Gastrocnemius medialis (tissue), 4 donors: Measurements from ENCODE around the gene SFMBT1. TPM values are rescaled to one million over a fixed set of nuclear protein-coding genes. Genes with fewer than 3 reads are reported as not detected.

Source experiments
- ATAC-seq, 2 donors: fragments of 150-250 bp; one replicate each; pipeline ENCODE4 v1.9.1; 2016
- DNase-seq, 2 donors: peaks; one replicate each; pipeline ENCODE4 v3.0.0-alpha.2; 2019
- H3K27ac ChIP-seq, 4 donors: fragments of 200-600 bp; sonication (generic); 1 replicate in 1 of 4; 2 replicates in 3 of 4; pipeline ENCODE4 v1.5.1; 2016 to 2018; ENCODE audit warnings: mild to moderate bottlenecking in 2 of 4, moderate library complexity in 1 of 4
- H3K27me3 ChIP-seq, 3 donors: fragments of 200-600 bp; sonication (generic) in 2 of 3; 1 replicate in 1 of 3; 2 replicates in 2 of 3; pipeline versions ENCODE4 v1.5.1 to v1.6.0; 2016 to 2019; ENCODE audit warnings: mild to moderate bottlenecking in 1 of 3, moderate library complexity in 1 of 3
- H3K36me3 ChIP-seq, 2 donors: fragments of 200-600 bp; sonication (generic) in 1 of 2; one replicate each; pipeline ENCODE4 v1.5.1; 2017 to 2018
- H3K4me1 ChIP-seq, 2 donors: fragments of 200-600 bp; sonication (generic) in 1 of 2; one replicate each; pipeline ENCODE4 v1.5.1; 2016 to 2017; ENCODE audit warnings: mild to moderate bottlenecking in 2 of 2
- H3K4me3 ChIP-seq, 4 donors: fragments of 200-600 bp; sonication (generic) in 3 of 4; 1 replicate in 1 of 4; 2 replicates in 3 of 4; pipeline ENCODE4 v1.5.1; 2016 to 2019; ENCODE audit warnings: mild to moderate bottlenecking in 2 of 4
- H3K9me3 ChIP-seq, 3 donors: fragments of 200-600 bp; sonication (generic) in 2 of 3; 1 replicate in 1 of 3; 2 replicates in 2 of 3; pipeline ENCODE4 v1.5.1; 2016 to 2019
- POLR2A ChIP-seq, 2 donors: fragments of 450-650 bp; IDR thresholded peaks; one replicate each; pipeline ENCODE4 v1.6.1; 2017; ENCODE audit warnings: antibody characterized with exemption in 2 of 2, mild to moderate bottlenecking in 2 of 2, moderate library complexity in 2 of 2
- in situ Hi-C, 4 donors: fragments of 200-750 bp; cut with MboI; loops; one replicate each; pipeline versions ENCODE4 v1.15.0 to v1.8.0; 2017; ENCODE audit warnings: low sequenced_read_pairs in 4 of 4
- intact Hi-C: fragments of 100-400 bp; cut with DNase I; formaldehyde crosslinking; loops from one replicate; pipeline ENCODE4 v1.15.1; 2023; ENCODE audit warnings: low total_unique reads
- total RNA-seq, 4 donors: library from RNA; depleted of rRNA; stranded (reverse); fragments of >200 nt; gene quantifications; one replicate each; pipeline versions ENCODE4 v1.1.0 to v1.2.3, GENCODE V29; 2016
- TF ChIP-seq, protein P1 (sequence below), 5 experiments: fragments of 450-650 bp in 3 of 5; fragments of 200-600 bp in 2 of 5; sonication (generic) in 2 of 5; IDR thresholded peaks in 4 of 5; conservative IDR thresholded peaks in 1 of 5; 1 replicate in 4 of 5; 2 replicates in 1 of 5; pipeline ENCODE4 v1.5.1; 2016 to 2019; ENCODE audit warnings: antibody characterized with exemption in 5 of 5, mild to moderate bottlenecking in 3 of 5, moderate library complexity in 3 of 5

The SFMBT1 gene
- total RNA-seq, 4 donors from 2014 or later = 17.5 to 39.7 (median 29.8) TPM

DNA sequence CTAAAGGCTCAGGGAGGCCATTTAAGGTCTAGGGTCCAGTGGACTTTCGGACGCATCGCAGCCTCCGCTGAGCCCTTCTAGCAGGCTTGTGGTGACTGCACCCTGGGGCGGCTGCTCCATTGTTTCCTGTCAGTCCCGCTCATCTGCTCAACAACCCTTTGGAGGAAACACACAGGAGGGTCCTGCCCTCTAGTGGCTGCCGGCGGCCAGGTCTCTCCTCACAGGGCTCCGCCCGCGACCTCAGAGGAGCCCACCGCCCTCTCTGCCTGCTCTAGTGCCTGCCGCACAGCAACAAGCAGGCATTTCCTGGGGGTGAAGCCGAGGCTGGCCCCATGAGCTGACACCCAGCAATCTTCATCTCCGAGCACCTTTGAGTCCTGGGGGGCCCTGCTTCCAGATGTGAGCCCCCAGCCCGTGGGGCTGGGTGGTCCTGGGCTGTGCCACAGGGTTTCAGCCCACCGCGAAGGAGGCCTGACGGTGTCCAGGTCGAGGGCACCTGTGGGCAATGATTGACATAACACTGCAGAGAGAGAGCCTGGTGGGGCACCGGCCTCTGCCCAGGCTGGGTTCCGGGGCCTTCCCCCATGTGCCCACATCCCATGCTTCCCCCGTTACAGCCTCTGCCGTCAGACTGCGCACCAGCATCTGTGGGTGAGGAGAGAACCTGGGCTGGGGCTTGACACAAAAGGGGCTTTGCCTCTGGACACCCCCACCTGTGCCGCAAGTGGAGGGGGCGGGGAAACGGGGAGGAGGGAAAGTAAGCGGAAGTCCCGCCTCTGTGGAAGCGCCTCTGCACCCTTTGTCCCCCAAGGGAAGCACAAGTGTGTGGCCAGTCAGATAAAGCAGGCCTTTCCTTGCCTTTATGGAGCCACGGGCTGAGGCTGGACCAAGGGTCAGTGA is 27.0 kb upstream of the SFMBT1 start:
- Histone ChIP-seq H3K4me3 (peak overlapping the region; percentile 63 to 91 (median 70)), H3K36me3 (no peaks in the 10 kb centered on the region), H3K4me1 (peaks cover 8 to 9% of the 10 kb centered on the region in 2 donors), H3K27ac (peak overlapping the region; percentile 51 to 80 (median 64)), H3K27me3 (no peaks in the 10 kb centered on the region), H3K9me3 (no peaks in the 10 kb centered on the region)
- DNase-seq (peak; percentile 50 to 70), ATAC-seq (peak; percentile 86 to 93)
- in situ Hi-C loops (loop anchor here in 3 of 4 donors (10.0 to 25.0 kb wide), 3 partner anchors 138 to 218 kb away; no protein-coding TSS in a partner anchor), intact Hi-C loops (loop anchor here (1.0 to 5.0 kb wide), 4 partner anchors 28 to 330 kb away; no protein-coding TSS in a partner anchor)
- TF ChIP-seq POLR2A (IDR thresholded peaks at IDR 0.05) = no peak
- TF ChIP-seq, protein P1, sequence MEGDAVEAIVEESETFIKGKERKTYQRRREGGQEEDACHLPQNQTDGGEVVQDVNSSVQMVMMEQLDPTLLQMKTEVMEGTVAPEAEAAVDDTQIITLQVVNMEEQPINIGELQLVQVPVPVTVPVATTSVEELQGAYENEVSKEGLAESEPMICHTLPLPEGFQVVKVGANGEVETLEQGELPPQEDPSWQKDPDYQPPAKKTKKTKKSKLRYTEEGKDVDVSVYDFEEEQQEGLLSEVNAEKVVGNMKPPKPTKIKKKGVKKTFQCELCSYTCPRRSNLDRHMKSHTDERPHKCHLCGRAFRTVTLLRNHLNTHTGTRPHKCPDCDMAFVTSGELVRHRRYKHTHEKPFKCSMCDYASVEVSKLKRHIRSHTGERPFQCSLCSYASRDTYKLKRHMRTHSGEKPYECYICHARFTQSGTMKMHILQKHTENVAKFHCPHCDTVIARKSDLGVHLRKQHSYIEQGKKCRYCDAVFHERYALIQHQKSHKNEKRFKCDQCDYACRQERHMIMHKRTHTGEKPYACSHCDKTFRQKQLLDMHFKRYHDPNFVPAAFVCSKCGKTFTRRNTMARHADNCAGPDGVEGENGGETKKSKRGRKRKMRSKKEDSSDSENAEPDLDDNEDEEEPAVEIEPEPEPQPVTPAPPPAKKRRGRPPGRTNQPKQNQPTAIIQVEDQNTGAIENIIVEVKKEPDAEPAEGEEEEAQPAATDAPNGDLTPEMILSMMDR (IDR thresholded peaks at IDR 0.05 in 4 of 5, conservative IDR thresholded peaks at IDR 0.05 in 1 of 5) = peak; percentile 86 to 95 (median 93)

DNA sequence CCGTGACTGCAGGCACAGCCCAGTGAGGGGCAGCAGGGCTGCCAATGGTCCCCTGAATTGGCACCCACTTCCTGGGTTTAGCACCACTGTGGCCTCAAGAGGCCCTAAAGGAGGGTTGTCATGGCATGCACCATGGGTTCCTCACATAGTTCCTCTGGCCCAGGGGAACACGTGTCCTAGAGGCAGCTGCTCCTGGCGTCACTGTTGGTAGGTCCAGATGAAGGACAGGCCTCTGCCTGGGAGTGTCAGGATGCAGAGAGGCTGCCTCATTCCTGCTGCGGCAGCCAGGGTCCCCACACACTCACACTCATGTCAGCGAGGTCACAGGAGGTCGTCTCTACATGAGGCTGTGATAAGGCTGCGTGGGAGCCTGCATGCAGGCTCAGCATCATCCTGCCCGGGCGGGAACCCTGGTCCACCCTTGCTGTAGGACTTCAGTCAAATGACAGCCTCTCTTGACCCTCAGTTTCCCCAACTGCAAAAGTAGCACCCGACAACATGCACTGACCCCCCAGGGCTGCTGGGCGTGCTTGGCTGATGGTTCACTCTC is 26.1 kb upstream of the SFMBT1 start:
- peaks cover 8 to 9% of the 10 kb centered on the region in 2 donors for H3K4me1 ChIP-seq
- intact Hi-C loops = loop anchor here (1.0 to 5.0 kb wide), 4 partner anchors 27 to 329 kb away; no protein-coding TSS in a partner anchor
- no peaks in the 10 kb centered on the region for H3K36me3 ChIP-seq
- H3K27ac ChIP-seq = no peak overlapping the region
- peak overlapping the region in 2 of 4 donors; percentile 68 to 72 for H3K4me3 ChIP-seq
- no peaks in the 10 kb centered on the region for H3K27me3 ChIP-seq
- no peak for DNase-seq
- H3K9me3 ChIP-seq = no peaks in the 10 kb centered on the region
- no peak for ATAC-seq
- TF ChIP-seq, protein P1 (IDR thresholded peaks at IDR 0.05 in 4 of 5, conservative IDR thresholded peaks at IDR 0.05 in 1 of 5) = no peak
- TF ChIP-seq POLR2A (IDR thresholded peaks at IDR 0.05) = no peak
- in situ Hi-C loops = loop anchor here in 3 of 4 donors (10.0 to 25.0 kb wide), 3 partner anchors 137 to 217 kb away; no protein-coding TSS in a partner anchor

DNA sequence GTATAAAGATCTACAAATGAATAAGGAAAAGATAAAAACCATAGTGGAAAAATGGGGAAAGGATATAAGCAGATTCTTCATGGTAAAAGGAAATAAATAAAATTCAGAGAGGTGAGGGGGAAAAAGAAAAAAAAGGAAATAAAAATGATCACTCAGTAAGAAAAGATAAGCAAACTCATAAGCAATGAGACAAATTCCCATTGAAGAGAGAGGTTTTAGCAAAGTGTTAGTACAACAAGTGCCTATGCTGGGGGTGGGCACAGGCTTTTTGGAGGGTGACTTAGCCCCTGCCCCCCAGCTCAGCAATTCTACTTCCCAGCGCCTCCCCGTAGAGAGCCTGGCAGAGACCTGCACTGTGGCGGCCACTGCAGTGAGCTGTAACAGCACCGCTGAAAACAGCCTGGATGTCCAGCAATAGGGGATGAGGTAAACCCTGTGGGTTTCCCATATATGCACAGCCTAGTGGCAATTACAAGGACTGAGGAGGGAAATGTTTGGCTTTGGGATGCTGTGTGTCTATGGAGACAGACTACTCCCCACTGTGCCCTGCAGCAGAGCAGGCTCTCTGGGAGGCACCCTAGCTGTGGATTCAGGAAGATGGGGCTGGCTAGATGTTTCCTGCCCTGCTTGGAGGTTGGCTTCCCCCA is 23.7 kb upstream of the SFMBT1 start:
- DNase-seq (no peak), ATAC-seq (no peak)
- Histone ChIP-seq H3K27ac (no peak overlapping the region), H3K4me1 (peaks cover 8 to 9% of the 10 kb centered on the region in 2 donors), H3K4me3 (no peak overlapping the region), H3K36me3 (no peaks in the 10 kb centered on the region), H3K27me3 (no peaks in the 10 kb centered on the region), H3K9me3 (no peaks in the 10 kb centered on the region)
- intact Hi-C loops = loop anchor here (5.0 kb wide), 1 partner anchor 132 kb away; no protein-coding TSS in a partner anchor
- no peak for TF ChIP-seq POLR2A (IDR thresholded peaks at IDR 0.05)
- in situ Hi-C loops = loop anchor here in 3 of 4 donors (10.0 to 25.0 kb wide), 4 partner anchors 135 to 325 kb away; no protein-coding TSS in a partner anchor

DNA sequence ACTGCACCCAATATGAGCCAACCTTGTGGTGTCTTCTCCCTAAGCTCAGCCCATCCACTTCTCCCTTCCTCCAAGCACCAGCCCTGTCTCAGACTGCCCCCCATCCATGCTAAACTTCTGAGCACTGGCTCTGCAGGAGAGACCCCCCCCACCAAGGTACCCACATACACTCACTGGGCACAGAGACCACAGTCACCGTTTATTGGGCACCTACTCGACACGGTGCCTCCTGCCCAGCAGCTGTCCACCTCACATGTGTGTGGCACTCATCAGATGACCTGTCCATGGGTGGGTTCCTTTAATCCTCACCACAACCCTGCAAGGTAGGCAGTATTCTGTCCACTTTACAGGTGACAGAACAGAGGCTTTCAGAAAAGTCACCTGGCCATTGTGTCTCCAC is 22.3 kb upstream of the SFMBT1 start:
- Histone ChIP-seq H3K27me3 (peaks cover 0 to 2% (median 0%) of the 10 kb centered on the region in 3 donors), H3K4me3 (no peak overlapping the region), H3K36me3 (no peaks in the 10 kb centered on the region), H3K4me1 (peaks cover 8 to 9% of the 10 kb centered on the region in 2 donors), H3K9me3 (no peaks in the 10 kb centered on the region), H3K27ac (no peak overlapping the region)
- intact Hi-C loops = no loop called here
- in situ Hi-C loops = loop anchor here in 2 of 4 donors (10.0 to 25.0 kb wide), 3 partner anchors 206 to 323 kb away; no protein-coding TSS in a partner anchor
- TF ChIP-seq, protein P1 (IDR thresholded peaks at IDR 0.05 in 4 of 5, conservative IDR thresholded peaks at IDR 0.05 in 1 of 5) = no peak
- no peak for TF ChIP-seq POLR2A (IDR thresholded peaks at IDR 0.05)
- DNase-seq = no peak
- no peak for ATAC-seq
